Mucosa of stomach (tissue), 1 donor: ENCODE data around the gene NACC1.

ENCODE experiments used
- H3K27me3 ChIP-seq: one replicate; pipeline ENCODE4 v1.7.0; 2013; ENCODE audit warnings: mild to moderate bottlenecking, low read length; ENCODE audit not compliant: control insufficient read depth, insufficient read depth
- H3K36me3 ChIP-seq: one replicate; pipeline ENCODE4 v1.7.0; 2013; ENCODE audit warnings: low read length; ENCODE audit not compliant: control insufficient read depth, insufficient read depth
- H3K4me1 ChIP-seq: one replicate; pipeline ENCODE4 v1.7.0; 2013; ENCODE audit warnings: mild to moderate bottlenecking, low read length; ENCODE audit not compliant: control insufficient read depth, insufficient read depth
- H3K4me3 ChIP-seq: one replicate; pipeline ENCODE4 v1.7.0; 2013; ENCODE audit warnings: low read length
- H3K9ac ChIP-seq: one replicate; pipeline ENCODE4 v1.7.0; 2013; ENCODE audit warnings: mild to moderate bottlenecking, low read length, moderate library complexity
- H3K9me3 ChIP-seq: one replicate; pipeline ENCODE4 v1.7.0; 2013; ENCODE audit warnings: mild to moderate bottlenecking, low read length, moderate library complexity; ENCODE audit not compliant: control insufficient read depth
- donor health status: Pancreatic carcinoma.

The NACC1 gene

GRCh38 chr19:13097463-13098258 is 20.4 kb upstream of the NACC1 start:
- H3K9ac ChIP-seq: no peak overlapping the region
- H3K9me3 ChIP-seq: no peaks in the 10 kb centered on the region
- H3K27me3 ChIP-seq: no peaks in the 10 kb centered on the region
- H3K36me3 ChIP-seq: no peaks in the 10 kb centered on the region
- no peak overlapping the region for H3K4me3 ChIP-seq
- H3K4me1 ChIP-seq: peaks cover 48% of the 10 kb centered on the region

- Histone ChIP-seq H3K4me3 (no peak overlapping the region), H3K9ac (peak overlapping the region; percentile 55), H3K27me3 (no peaks in the 10 kb centered on the region)
These were observed 19.6 kb upstream of the NACC1 start for GRCh38 chr19:13098277-13099072.

GRCh38 chr19:13099073-13099999 is 18.7 kb upstream of the NACC1 start:
- no peaks in the 10 kb centered on the region for H3K36me3 ChIP-seq
- H3K27me3 ChIP-seq: no peaks in the 10 kb centered on the region
- peak overlapping the region; percentile 55 for H3K9ac ChIP-seq
- H3K4me1 ChIP-seq: peaks cover 40% of the 10 kb centered on the region
- no peak overlapping the region for H3K4me3 ChIP-seq
- no peaks in the 10 kb centered on the region for H3K9me3 ChIP-seq

More at GRCh38 chr19:13098277-13099072, 19.6 kb upstream of the NACC1 start:
- Histone ChIP-seq H3K36me3 (no peaks in the 10 kb centered on the region), H3K9me3 (no peaks in the 10 kb centered on the region), H3K4me1 (peaks cover 48% of the 10 kb centered on the region)

GRCh38 chr19:13100031-13100588 is 18.0 kb upstream of the NACC1 start:
- Histone ChIP-seq H3K9me3 (no peaks in the 10 kb centered on the region), H3K4me1 (peaks cover 39% of the 10 kb centered on the region), H3K4me3 (no peak overlapping the region), H3K36me3 (no peaks in the 10 kb centered on the region), H3K27me3 (no peaks in the 10 kb centered on the region), H3K9ac (peak overlapping the region; percentile 55)

GRCh38 chr19:13100841-13101589 is 17.0 kb upstream of the NACC1 start:
- Histone ChIP-seq H3K36me3 (no peaks in the 10 kb centered on the region), H3K9ac (no peak overlapping the region), H3K9me3 (no peaks in the 10 kb centered on the region), H3K4me1 (peaks cover 39% of the 10 kb centered on the region), H3K27me3 (no peaks in the 10 kb centered on the region), H3K4me3 (no peak overlapping the region)

- peak overlapping the region; percentile 25 for H3K4me3 ChIP-seq
- peak overlapping the region; percentile 54 for H3K9ac ChIP-seq
- peaks cover 39% of the 10 kb centered on the region for H3K4me1 ChIP-seq
- H3K9me3 ChIP-seq: no peaks in the 10 kb centered on the region
- no peaks in the 10 kb centered on the region for H3K36me3 ChIP-seq
- H3K27me3 ChIP-seq: no peaks in the 10 kb centered on the region
These were observed 16.3 kb upstream of the NACC1 start for GRCh38 chr19:13101590-13102415.

- Histone ChIP-seq H3K4me3 (peak overlapping the region; percentile 25), H3K27me3 (no peaks in the 10 kb centered on the region), H3K9me3 (no peaks in the 10 kb centered on the region), H3K9ac (peak overlapping the region; percentile 54), H3K36me3 (no peaks in the 10 kb centered on the region), H3K4me1 (peaks cover 39% of the 10 kb centered on the region)
These were observed 15.7 kb upstream of the NACC1 start for GRCh38 chr19:13102416-13102665.

GRCh38 chr19:13102666-13103580 is 15.1 kb upstream of the NACC1 start, which contains the start of gene LYL1:
Gene LYL1 (minus strand): TSS chr19:13102858. CDS start chr19:13101171, 1,687 bp downstream.
- H3K4me1 ChIP-seq: peaks cover 39% of the 10 kb centered on the region
- H3K27me3 ChIP-seq: no peaks in the 10 kb centered on the region
- peak within 1 kb of the TSS; percentile 25 for H3K4me3 ChIP-seq
- no peaks in the 10 kb centered on the region for H3K9me3 ChIP-seq
- peak within 1 kb of the TSS; percentile 54 for H3K9ac ChIP-seq
- H3K36me3 ChIP-seq: no peaks in the 10 kb centered on the region

- peak overlapping the region; percentile 54 for H3K9ac ChIP-seq
- H3K27me3 ChIP-seq: no peaks in the 10 kb centered on the region
- no peak overlapping the region for H3K4me3 ChIP-seq
- H3K4me1 ChIP-seq: peaks cover 33% of the 10 kb centered on the region
- H3K36me3 ChIP-seq: no peaks in the 10 kb centered on the region
- no peaks in the 10 kb centered on the region for H3K9me3 ChIP-seq
These were observed 14.3 kb upstream of the NACC1 start for GRCh38 chr19:13103581-13104359.
